Measurements from ENCODE around the gene STARD5. TPM values are rescaled to one million over a fixed set of nuclear protein-coding genes. Genes with fewer than 3 reads are reported as not detected.

Gene STARD5
- total RNA-seq, 4 donors from 2014 or later = 1.3 to 6.7 (median 4.1) TPM

DNA sequence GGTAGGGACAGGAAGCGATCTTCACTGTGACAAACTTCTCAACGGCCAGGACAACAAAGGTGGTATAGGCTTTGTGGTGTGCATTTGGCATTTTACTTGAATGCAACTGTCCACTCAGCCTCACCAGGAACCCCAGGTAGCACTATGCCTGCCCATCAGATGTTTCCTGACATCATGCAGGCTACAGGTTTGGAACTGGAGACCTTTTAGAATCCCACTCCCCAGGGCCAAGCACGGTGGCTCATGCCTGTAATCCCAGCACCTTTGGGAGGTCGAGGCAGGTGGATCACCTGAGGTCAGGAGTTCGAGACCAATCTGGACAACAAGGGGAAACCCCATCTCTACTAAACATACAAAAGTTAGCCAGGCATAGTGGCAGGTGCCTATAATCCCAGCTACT lies 9.6 kb downstream of the STARD5 start:
- 80 to 86% methylated on average over 2 to 4 of the region's 5 CpGs for WGBS, 2 donors (ENCODE audit: low coverage in 1 of 2)
- TF ChIP-seq POLR2AphosphoS5 (IDR thresholded peaks at IDR 0.05) = no peak
- TF ChIP-seq EP300 (IDR thresholded peaks at IDR 0.05) = no peak
- no peak for TF ChIP-seq POLR2A (IDR thresholded peaks at IDR 0.05)
- TF ChIP-seq, protein P1, sequence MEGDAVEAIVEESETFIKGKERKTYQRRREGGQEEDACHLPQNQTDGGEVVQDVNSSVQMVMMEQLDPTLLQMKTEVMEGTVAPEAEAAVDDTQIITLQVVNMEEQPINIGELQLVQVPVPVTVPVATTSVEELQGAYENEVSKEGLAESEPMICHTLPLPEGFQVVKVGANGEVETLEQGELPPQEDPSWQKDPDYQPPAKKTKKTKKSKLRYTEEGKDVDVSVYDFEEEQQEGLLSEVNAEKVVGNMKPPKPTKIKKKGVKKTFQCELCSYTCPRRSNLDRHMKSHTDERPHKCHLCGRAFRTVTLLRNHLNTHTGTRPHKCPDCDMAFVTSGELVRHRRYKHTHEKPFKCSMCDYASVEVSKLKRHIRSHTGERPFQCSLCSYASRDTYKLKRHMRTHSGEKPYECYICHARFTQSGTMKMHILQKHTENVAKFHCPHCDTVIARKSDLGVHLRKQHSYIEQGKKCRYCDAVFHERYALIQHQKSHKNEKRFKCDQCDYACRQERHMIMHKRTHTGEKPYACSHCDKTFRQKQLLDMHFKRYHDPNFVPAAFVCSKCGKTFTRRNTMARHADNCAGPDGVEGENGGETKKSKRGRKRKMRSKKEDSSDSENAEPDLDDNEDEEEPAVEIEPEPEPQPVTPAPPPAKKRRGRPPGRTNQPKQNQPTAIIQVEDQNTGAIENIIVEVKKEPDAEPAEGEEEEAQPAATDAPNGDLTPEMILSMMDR (IDR thresholded peaks at IDR 0.05) = no peak
- Histone ChIP-seq H3K4me1 (peaks cover 0 to 26% (median 17%) of the 10 kb centered on the region in 3 donors), H3K4me3 (no peak overlapping the region), H3K9me3 (no peaks in the 10 kb centered on the region), H3K27ac (no peak overlapping the region), H3K36me3 (peaks cover 0 to 62% of the 10 kb centered on the region in 2 donors), H3K27me3 (no peaks in the 10 kb centered on the region)
- ATAC-seq = no peak

DNA sequence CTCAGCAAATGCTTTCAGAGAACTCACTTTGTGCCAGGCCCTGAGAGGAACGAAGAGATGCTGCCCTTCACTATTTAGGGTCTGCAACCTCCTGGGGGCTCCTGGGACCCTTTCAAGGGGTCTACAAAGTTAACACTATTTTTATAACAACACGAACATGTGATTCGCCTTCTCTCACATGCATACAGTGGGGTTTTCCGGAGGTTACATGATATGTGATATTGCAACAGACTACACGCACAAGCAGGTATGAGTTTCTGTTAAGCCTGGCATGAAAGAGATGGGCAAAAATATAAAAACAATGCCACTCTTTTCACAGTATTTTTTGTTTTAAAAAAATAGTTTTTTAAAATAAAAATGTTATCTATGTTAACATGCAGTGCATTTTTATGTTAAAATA lies 10.3 kb downstream of the STARD5 start:
- Histone ChIP-seq H3K4me1 (peaks cover 0 to 26% (median 17%) of the 10 kb centered on the region in 3 donors), H3K4me3 (no peak overlapping the region), H3K27me3 (no peaks in the 10 kb centered on the region), H3K27ac (peak overlapping the region in 3 of 4 donors; percentile 60 to 75 (median 69)), H3K36me3 (peaks cover 0 to 62% of the 10 kb centered on the region in 2 donors), H3K9me3 (no peaks in the 10 kb centered on the region)
- no peak for TF ChIP-seq POLR2A (IDR thresholded peaks at IDR 0.05)
- no peak for TF ChIP-seq EP300 (IDR thresholded peaks at IDR 0.05)
- TF ChIP-seq POLR2AphosphoS5 (IDR thresholded peaks at IDR 0.05) = no peak
- TF ChIP-seq, protein P1 (IDR thresholded peaks at IDR 0.05) = no peak
- ATAC-seq = no peak
- WGBS, 2 donors (ENCODE audit: low coverage in 1 of 2) = 80 to 83% methylated on average over 4 to 5 of the region's 5 CpGs

DNA sequence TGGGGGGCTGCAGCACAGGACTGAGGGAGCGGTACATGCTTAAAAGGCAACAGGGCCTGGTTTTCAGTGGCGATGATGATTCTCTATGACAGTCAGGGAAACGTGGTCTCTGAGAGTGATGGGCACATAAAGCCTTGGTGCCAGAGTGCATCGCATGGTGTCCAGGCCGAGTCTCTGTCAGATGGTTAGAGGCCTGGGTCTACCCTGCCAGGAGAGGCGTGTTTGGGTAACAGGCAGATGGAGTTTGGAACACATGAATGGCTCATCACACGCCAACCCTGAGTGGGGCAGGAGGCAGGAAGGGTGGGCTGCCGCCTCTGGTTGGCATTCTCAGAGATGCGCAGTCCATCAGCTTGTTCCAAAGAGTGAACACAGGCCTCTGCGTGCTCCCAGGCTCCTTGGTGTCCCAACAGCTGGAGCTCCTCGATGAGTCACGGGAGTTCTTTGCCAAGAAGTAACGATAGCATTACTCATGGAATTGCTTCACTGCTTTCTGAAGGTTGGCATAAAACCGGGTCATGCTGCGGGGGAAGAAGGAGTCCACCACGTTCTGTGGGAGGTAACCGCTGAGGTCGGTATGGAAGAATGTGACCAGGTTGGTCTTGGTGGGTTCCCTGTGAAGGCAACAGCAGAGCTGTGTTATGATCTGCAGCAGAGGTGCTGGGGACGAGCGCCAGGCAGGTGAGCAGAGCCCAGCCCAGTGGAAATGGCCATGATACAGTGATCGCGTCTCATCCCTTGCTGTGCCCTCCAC lies 11.0 kb downstream of the STARD5 start:
- H3K4me3 ChIP-seq = no peak overlapping the region
- H3K4me1 ChIP-seq = peaks cover 0 to 26% (median 17%) of the 10 kb centered on the region in 3 donors
- no peaks in the 10 kb centered on the region for H3K9me3 ChIP-seq
- peak overlapping the region in 3 of 4 donors; percentile 60 to 75 (median 69) for H3K27ac ChIP-seq
- peak; percentile 92 for ATAC-seq
- H3K27me3 ChIP-seq = no peaks in the 10 kb centered on the region
- WGBS, 2 donors (ENCODE audit: low coverage in 1 of 2) = 46 to 90% methylated on average over 2 to 13 of the region's 22 CpGs
- TF ChIP-seq EP300 (IDR thresholded peaks at IDR 0.05) = no peak
- TF ChIP-seq POLR2AphosphoS5 (IDR thresholded peaks at IDR 0.05) = peak; percentile 96
- no peak for TF ChIP-seq POLR2A (IDR thresholded peaks at IDR 0.05)
- TF ChIP-seq, protein P1 (IDR thresholded peaks at IDR 0.05) = no peak
- H3K36me3 ChIP-seq = peaks cover 0 to 62% of the 10 kb centered on the region in 2 donors

DNA sequence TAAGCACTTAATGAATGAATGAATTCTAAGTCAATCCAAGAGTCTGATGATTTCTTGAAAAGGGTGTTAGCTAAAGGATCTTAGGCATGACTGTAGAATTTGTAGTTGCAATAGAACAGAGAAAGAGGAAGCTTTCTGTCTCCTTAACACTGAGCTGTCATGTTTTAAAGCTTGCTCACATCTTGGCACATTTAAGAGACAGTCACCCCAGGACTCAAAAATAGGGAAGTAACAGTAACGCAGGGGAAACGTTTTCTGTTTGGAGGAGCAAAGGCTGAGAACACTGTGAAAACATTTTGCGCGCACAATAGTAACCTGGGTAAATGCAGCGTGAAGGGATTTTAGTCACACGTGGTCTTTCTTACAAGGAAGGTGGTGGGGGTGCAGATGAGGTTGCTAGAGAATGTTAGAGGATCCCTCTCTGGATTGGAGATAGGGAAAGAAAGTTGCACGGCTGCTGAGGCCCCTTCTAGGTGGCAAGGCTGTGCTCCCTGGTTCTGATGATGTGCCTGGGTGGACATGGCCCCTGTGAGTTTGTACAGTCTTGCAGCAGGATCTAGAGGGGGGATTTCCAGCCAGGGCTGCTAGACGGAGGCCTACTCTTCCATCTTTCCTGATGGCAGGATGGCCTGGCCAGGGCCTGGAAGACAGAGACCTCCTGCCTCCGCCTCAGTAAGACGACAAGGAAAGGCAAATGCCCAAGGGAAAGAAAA lies 12.0 kb downstream of the STARD5 start:
- TF ChIP-seq POLR2AphosphoS5 (IDR thresholded peaks at IDR 0.05) (peak; percentile 13), POLR2A (IDR thresholded peaks at IDR 0.05) (no peak)
- Histone ChIP-seq H3K27ac (peak overlapping the region in 3 of 4 donors; percentile 60 to 75 (median 69)), H3K4me1 (peaks cover 0 to 26% (median 17%) of the 10 kb centered on the region in 3 donors), H3K36me3 (peaks cover 0 to 60% of the 10 kb centered on the region in 2 donors), H3K4me3 (no peak overlapping the region), H3K27me3 (no peaks in the 10 kb centered on the region), H3K9me3 (no peaks in the 10 kb centered on the region)
- peak; percentile 35 for ATAC-seq
- 73 to 79% methylated on average over 7 of the region's 10 CpGs for WGBS, 2 donors (ENCODE audit: low coverage in 1 of 2)

DNA sequence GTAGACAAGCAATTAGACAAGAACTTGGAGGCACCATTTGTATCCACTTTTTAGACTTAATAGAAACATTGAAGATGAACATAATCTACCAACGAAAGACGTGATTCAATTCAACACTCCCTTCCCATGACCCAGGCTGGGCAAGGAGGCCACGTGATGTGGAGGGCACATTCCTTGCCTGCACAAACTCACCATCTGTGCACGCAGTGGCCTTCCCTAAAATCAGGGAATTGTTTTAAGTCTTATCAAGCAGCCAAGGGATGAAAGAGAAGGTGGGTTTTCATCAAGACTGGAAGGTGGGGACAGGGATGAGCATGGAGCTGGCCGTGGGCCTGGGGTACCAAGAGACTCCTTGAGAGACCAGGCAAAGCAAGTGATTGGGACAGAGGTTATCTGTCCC lies 13.5 kb downstream of the STARD5 start:
- Histone ChIP-seq H3K4me1 (peaks cover 0 to 26% (median 17%) of the 10 kb centered on the region in 3 donors), H3K4me3 (no peak overlapping the region), H3K27ac (peak overlapping the region in 1 of 4 donors; percentile 75), H3K9me3 (no peaks in the 10 kb centered on the region), H3K36me3 (peaks cover 0 to 66% of the 10 kb centered on the region in 2 donors), H3K27me3 (no peaks in the 10 kb centered on the region)
- WGBS, 2 donors (ENCODE audit: low coverage in 1 of 2) = 88 to 97% methylated on average over 4 to 5 of the region's 5 CpGs
- ATAC-seq = no peak
- TF ChIP-seq, protein P1 (IDR thresholded peaks at IDR 0.05) = no peak
- TF ChIP-seq POLR2A (IDR thresholded peaks at IDR 0.05) = no peak
- TF ChIP-seq EP300 (IDR thresholded peaks at IDR 0.05) = no peak
- no peak for TF ChIP-seq POLR2AphosphoS5 (IDR thresholded peaks at IDR 0.05)
